G401.6 (cell line): Measurements from ENCODE around the gene SPOCK1.

Experiments used
- FAIRE-seq: peaks from 2 replicates; lab custom pipeline; 2012; peaks lifted over from hg19 to GRCh38; lab: Jason Lieb, UNC

SPOCK1 gene

DNA sequence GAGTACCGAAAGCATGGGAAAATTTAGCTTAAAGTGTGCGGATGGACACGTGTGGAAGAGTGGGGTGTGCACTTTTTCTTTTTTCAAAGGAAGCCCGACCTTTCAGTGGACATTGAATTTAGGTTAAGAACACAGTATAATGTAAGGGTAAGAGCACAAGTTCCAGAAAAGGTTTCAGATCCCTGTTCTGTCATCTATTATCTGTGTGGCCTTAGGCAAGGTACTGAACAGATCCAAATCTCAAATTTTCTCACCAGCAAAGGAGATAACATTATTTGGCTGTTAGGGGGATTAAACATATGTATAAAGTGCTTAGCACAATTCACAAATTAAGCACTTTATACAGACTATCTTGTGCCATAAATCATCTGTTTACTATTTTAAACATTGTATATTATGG, 441.0 kb downstream of the SPOCK1 start:
- no peak for FAIRE-seq

DNA sequence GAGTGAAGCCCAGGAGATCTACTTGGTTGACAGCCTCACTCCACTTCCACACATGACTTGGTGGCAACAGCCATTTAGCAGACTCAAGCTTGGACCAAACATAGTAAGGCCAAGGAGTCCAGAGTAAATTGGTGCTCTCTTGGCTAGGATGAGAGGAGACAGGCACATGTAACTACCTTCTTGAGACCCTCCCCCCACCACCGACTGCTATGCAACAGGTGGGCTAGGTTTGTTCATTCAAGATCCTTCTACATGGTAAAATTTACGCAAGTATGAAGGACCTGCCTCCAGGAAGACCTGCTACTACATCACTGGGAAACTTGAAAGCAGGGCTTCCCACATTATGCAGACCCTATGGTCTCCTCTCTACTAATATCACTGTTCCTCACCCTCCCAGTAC, 442.4 kb downstream of the SPOCK1 start:
- no peak for FAIRE-seq

DNA sequence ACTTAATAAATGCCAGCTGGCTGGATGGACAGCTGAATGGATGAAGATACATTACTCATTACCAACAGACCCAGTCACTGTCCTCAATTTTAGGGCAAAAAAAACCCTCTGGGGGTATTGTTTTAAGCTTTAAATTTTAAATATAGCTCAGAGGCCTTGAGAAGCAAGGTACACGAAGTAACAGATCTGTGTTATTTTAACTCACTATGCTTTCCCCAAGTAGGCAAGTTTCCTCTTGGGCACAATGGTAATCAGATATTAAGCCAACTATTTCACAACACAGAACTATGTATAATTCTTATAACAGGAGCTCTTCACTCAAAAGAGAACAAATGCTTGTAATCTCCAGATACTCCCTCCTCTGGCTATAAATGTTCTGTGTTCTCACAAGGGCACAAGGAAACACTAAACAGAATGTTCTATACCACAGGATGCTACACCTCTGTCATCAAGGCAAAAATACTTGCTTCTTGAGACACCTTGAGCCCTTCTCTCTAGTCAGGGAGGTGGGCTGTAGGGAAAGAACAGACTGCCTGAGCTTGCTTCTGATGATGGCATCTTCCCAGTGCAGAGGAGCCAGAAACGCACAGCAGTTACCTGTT, 443.8 kb downstream of the SPOCK1 start:
- no peak for FAIRE-seq

DNA sequence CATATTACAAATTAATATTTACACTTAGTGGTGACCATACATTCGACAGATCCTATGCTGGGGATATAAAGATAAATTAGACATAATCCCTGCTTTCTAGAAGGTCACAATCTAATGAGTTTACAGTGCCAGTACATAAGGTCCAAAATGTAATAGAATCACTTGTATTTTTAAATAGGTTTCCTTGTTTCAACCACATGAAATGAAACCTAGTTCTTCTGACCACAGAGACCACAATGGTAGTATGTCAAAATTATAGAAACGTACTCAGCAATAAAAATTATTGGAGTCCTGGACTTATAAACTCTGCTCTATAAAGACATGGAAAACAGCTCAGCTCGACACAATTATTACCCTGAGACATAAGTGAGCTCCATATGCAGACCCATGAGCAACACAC, 444.3 kb downstream of the SPOCK1 start:
- FAIRE-seq, result no peak

DNA sequence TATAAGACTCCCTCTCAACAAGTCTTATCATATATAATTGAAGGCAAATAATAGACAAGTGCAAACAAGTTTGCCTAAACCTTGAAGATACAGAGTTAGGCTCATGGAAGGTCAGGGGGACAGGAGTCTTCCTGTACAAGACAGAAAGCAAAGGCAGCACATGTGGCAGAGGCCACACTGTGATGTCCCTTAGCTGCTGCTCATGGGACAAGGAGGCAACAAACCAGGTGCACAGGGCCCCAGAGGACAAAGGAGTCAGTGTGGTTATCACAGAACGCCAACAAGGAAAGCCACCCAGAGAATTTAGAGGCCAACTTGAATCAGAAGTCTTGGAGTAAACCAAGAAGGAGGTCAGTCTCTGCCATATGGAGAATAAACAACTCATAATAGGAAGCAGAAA, 444.8 kb downstream of the SPOCK1 start:
- FAIRE-seq, result no peak

DNA sequence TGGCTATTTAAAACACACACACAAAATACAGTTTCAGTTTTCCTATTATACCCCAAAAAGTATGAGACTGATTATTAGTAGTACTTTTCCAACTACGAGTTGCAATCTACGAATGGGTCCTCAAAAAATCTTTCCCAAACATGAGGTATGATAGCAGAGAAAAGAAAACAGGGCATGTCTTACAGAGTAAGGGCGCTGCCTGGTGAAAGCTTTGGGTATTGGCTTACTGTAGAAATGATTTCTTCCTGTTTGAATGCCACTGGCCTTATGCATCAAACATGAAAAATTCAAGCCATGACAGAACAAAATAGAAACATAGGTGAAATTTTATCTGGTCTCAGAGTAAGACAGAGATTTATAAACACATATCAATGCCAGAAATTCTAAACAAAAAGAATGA, 448.0 kb downstream of the SPOCK1 start:
- FAIRE-seq, result no peak

- FAIRE-seq, result no peak
Measured at GRCh38 chr5:137040641-137041340, 458.3 kb downstream of the SPOCK1 start.

DNA sequence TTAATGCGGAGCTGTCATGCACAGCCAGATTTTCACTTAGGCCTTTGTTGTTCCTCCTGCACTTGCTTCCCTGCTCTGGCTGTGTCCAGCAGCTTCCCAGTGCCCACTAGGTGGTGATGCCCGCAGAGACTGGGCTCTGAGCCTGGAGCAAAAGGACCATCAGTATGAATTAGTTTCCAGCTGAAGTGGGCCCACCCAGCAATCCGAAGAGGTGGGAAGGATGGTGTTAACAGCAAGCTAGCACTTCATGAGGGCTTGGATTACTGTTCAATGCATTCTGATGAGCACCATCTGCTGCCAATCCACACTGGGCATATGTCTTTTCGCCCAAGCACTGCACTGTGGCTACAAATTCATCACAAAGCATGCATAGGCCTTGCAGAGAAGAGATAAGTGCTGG, 459.1 kb downstream of the SPOCK1 start:
- FAIRE-seq, result no peak

- no peak for FAIRE-seq
Measured at GRCh38 chr5:137037848-137038247, 461.3 kb downstream of the SPOCK1 start.

- no peak for FAIRE-seq
Measured at GRCh38 chr5:137036640-137037039, 462.5 kb downstream of the SPOCK1 start.

DNA sequence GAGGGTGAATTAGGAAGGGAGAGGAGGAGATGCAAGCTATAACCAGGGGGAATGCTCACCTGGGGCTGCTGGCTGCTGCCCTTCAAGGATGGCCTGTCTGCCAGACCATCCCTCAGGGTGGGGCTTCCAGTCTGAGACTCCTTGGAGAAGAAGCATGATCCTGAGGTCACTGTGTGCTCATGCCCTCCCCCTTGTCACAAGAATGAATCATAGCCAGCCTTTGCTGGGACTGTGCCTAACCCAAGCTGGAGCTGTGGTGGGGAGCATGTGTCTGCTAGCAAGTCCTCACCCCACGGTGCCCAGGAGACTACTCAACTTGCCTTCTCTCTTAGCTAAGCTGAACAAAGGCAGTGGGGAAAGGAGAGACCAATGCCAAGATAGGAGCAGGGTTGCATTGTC, 463.6 kb downstream of the SPOCK1 start:
- FAIRE-seq, result no peak

DNA sequence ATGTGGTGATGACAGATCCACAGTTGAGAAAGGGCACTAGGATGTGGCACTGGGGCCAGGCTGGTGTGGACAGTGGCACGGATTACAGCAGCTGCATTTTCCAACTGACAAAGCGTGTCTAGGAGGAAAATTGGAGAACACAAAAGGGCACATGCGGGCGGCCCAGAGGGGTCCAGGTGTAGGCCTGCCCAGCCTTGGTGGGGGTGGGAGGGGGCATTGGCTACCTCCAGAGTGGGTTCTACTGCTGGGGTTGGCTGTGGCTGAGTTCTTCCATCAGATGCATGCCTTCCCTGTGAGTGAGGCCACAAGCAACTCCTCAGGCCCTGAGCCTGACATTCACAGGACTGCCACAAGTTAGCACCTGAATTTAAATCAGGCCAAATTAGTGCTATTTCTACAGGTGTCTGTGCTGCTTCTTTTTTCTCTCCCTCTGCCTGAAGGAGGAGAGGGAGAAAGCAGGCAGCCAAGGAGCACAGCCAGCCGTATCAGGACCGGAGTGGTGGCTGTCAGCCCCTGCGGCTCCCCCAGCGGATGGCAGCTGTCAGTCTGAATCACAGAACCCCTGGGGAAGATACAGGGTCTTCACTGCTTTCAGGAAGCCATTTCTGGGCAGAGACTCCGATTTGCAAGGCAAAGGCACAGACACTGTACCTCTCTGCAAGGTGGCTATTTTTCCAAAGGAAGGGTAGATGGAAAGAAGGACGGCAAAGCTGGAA, 464.2 kb downstream of the SPOCK1 start:
- FAIRE-seq, result no peak

GRCh38 chr5:137034213-137034612, 464.9 kb downstream of the SPOCK1 start:
- no peak for FAIRE-seq

- FAIRE-seq, result no peak
Measured at GRCh38 chr5:137032929-137033328, 466.2 kb downstream of the SPOCK1 start.

DNA sequence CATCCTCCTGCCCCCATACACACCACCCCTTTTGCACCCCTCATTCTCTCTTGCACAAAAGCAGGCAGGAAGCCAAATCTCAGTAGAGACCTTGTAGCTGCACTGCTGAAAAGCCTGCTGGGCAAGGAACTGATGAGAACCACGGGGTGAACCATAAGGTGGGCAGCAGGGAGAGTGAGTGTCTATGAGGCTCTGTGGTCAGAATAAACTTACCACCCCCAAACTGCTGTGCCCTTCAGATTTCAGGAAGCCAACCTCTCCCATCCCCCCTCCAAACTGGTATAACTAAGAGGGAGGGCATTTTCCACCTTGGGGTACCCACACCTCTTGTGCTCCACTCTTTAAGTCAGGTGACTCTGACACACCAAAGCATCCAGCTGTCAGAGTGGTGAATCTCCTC, 471.4 kb downstream of the SPOCK1 start:
- FAIRE-seq, result no peak

DNA sequence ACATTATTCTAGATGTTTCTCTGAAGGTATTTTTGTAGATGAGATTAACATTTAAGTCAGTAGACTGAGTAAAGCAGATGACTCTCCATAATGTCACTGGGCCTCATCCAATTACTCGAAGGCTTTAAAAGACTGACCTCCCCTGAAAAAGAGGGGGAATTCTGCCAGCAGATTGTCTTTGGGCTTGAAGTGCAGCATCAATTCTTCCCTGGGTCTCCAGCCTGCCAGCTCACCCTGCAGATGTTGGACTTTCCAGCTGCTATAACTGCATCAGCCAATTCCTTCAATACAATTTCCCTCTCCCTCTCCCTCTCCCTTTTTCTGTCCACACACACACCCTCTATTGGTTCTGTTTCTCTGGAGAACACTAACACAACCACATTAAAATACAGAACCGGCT, 472.8 kb downstream of the SPOCK1 start:
- FAIRE-seq, result no peak

- no peak for FAIRE-seq
Measured at GRCh38 chr5:137024044-137024443, 475.1 kb downstream of the SPOCK1 start.

GRCh38 chr5:137023371-137023770, 475.8 kb downstream of the SPOCK1 start:
- no peak for FAIRE-seq

DNA sequence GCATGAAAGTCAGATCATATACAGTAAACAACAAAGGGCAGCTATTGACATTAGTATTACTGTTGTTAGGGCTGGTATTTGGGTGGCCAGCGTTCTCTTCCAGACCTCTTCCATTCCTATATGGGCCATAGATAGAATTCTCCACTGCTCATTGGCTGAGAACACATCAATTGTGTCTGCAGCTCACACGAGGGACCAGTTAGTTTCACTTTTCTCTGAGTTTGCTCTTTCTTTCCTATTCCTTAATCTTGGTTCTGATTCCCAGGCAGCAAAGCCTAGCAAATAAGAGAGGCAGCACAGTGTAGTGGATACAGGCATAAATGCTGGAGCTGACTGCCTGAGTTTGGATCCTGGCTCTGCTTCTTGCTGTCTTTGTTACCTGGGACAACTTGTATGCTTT, 476.4 kb downstream of the SPOCK1 start:
- FAIRE-seq, result no peak

GRCh38 chr5:137022043-137022442, 477.1 kb downstream of the SPOCK1 start:
- no peak for FAIRE-seq

DNA sequence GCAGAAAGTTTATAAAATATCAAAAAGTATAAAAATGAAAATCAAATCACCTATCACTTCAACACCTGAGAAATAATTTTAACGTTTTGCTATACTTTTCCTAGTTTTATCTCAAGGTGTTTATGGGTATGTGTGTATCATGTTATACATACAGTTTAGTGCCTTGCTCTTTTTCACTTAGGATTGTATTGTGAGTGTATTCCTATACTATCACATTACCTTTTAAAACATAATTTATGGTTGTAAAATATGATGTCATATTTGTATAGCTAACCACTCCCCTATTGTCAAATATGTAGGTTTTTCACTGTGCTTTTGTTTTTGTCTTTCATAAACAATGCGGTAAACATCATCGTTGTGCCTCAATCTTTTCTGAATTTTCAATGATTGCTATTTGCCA, 479.9 kb downstream of the SPOCK1 start:
- FAIRE-seq, result no peak

- FAIRE-seq, result no peak
Measured at GRCh38 chr5:137016783-137017324, 482.3 kb downstream of the SPOCK1 start.

DNA sequence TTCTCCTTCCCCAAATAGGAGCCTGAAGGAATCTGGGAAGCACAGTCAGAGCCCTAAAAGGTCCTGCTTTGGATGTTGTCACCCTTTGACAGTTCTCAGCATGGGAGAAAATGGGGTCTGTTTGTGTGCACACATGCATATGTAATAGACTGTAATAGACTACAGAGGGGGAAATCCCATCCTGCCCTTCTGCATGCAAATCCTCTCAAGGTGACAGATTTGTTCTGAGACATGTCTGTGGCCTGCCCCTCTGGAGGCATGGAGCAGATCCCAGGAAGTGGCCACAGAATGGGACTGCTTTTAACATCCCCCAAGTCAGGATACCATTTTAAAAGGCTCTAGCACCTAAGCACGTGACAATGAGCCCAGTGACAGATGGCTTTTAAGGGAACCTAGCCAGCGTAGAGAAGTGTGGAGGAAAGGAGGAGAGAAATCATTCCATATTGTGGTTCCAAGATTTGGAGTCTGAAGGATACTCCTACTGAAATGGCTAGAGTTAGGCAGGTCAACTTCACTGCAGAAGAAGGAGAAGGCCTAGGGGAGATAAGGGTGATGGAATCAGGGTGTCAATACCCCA, 483.5 kb downstream of the SPOCK1 start:
- no peak for FAIRE-seq
